Measurements from ENCODE around the gene ZDHHC22. TPM values are rescaled to one million over a fixed set of nuclear protein-coding genes. Genes with fewer than 3 reads are reported as not detected.

Gene ZDHHC22
- total and polyA plus RNA-seq, 2 of the 13 experiments (the other 11 are each of a cell fraction or from before 2014, with no cell fraction given), result not detected

DNA sequence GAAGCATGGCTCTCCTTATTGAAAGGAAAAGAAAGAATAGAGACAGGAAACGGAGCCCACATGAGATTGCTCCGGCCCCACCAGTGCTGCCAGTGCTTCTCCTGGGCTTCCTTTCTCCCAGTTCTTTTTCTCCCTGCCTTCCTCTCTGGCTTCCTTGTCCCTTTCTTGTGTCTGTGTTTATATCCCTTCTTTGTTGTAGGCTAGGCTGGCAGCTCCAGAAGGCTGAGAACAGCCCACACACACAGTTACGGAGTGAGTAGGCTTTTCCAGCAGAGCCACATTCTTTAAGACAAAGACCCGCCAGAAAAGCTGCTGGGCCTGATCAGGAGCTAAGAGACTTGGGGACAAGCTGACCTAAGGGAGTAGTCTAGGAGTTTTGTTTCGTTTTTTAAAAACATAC is 30.6 kb downstream of the ZDHHC22 start:
- intact Hi-C loops (cut with micrococcal nuclease; ENCODE audit: unreplicated experiment), result no loop called here
- no peak overlapping the region for H3K4me2 ChIP-seq (ENCODE audit: low read depth, low read length)
- 91% methylated on average over 5 of the region's 5 CpGs for WGBS (ENCODE audit: low lambda C conversion rate)
- no peaks in the 10 kb centered on the region for H3K4me1 ChIP-seq (ENCODE audit: insufficient read depth, low read length)
- peaks cover 11 to 66% of the 10 kb centered on the region in 2 experiments for H3K36me3 ChIP-seq (replicated peaks in 1 of 2; ENCODE audit: control insufficient read depth in 1 of 2, insufficient read depth in 2 of 2, low read length in 2 of 2)
- in situ Hi-C loops (cut with HindIII; ENCODE audit: extremely low pct_ligation_motif_present, low pct_unique_long_range_greater_than_20kb), result no loop called here
- no peak overlapping the region for H3K4me3 ChIP-seq (replicated peaks in 1 of 3; ENCODE audit: insufficient read depth in 1 of 3, low read depth in 2 of 3, low read length in 3 of 3)
- H4K20me1 ChIP-seq (ENCODE audit: insufficient read depth, low read length), result no peaks in the 10 kb centered on the region
- H3K27ac ChIP-seq (ENCODE audit: extremely low read length, insufficient read depth, low read length), result no peak overlapping the region
- FAIRE-seq, result no peak
- no TSS peak for BruUV-seq (replicated peaks)
- no peaks in the 10 kb centered on the region for H3K79me2 ChIP-seq (ENCODE audit: insufficient read depth, low read length)
- ATAC-seq, result no peak
- TF ChIP-seq, protein P1, sequence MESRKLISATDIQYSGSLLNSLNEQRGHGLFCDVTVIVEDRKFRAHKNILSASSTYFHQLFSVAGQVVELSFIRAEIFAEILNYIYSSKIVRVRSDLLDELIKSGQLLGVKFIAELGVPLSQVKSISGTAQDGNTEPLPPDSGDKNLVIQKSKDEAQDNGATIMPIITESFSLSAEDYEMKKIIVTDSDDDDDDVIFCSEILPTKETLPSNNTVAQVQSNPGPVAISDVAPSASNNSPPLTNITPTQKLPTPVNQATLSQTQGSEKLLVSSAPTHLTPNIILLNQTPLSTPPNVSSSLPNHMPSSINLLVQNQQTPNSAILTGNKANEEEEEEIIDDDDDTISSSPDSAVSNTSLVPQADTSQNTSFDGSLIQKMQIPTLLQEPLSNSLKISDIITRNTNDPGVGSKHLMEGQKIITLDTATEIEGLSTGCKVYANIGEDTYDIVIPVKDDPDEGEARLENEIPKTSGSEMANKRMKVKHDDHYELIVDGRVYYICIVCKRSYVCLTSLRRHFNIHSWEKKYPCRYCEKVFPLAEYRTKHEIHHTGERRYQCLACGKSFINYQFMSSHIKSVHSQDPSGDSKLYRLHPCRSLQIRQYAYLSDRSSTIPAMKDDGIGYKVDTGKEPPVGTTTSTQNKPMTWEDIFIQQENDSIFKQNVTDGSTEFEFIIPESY (CRISPR knock-in tag; IDR thresholded peaks at IDR 0.05), result no peak
- TF ChIP-seq CBX1 (IDR thresholded peaks at IDR 0.05; ENCODE audit: low read depth), result no peak
- no peak for TF ChIP-seq POGZ (CRISPR knock-in tag; IDR thresholded peaks at IDR 0.05)
- no peak for TF ChIP-seq RELA (CRISPR knock-in tag; IDR thresholded peaks at IDR 0.05)
- H3K9ac ChIP-seq (ENCODE audit: insufficient read depth, low read depth, low read length), result no peak overlapping the region
- no peaks in the 10 kb centered on the region for H3K9me3 ChIP-seq (ENCODE audit: low read length)
- ChIA-PET CTCF (ENCODE audit: low intra/inter-chr PET ratio, low total read pairs) (no interaction called here), POLR2A (no interaction called here)
- H2AFZ ChIP-seq (ENCODE audit: low read length), result no peak overlapping the region
- no peaks in the 10 kb centered on the region for H3K27me3 ChIP-seq (ENCODE audit: control insufficient read depth in 1 of 2, insufficient read depth in 2 of 2, low read length in 2 of 2)
- DNase-seq (ENCODE audit: low spot score), result no peak

DNA sequence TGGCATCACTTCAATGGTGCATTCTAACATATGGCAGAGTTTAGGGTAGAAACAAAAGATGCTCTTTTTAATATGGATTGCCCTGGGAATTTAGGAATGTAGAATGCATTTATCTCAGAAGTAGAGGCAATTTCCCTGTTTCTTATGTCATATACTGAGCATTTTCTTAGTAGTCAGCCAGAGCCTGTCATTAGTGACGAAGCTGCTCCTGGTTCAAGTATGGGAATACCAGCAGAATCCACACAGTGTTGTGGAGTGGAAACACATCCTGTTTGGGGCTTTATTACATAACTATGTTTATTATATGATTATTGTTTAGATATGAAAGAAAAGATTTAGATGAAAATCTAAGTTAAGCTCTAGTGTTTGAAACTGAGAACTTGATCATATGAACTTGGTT is 31.3 kb downstream of the ZDHHC22 start:
- POLR2A ChIA-PET, result no interaction called here

More for the DNA sequence above, 31.3 kb downstream of the ZDHHC22 start:
- CTCF ChIA-PET (ENCODE audit: low intra/inter-chr PET ratio, low total read pairs), result no interaction called here
- H4K20me1 ChIP-seq (ENCODE audit: insufficient read depth, low read length), result no peaks in the 10 kb centered on the region
- H2AFZ ChIP-seq (ENCODE audit: low read length), result no peak overlapping the region
- BruUV-seq (replicated peaks), result no TSS peak
- in situ Hi-C loops (cut with HindIII; ENCODE audit: extremely low pct_ligation_motif_present, low pct_unique_long_range_greater_than_20kb), result no loop called here
- H3K9me3 ChIP-seq (ENCODE audit: low read length), result no peaks in the 10 kb centered on the region
- 88% methylated on average over 1 of the region's 1 CpG for WGBS (ENCODE audit: low lambda C conversion rate)
- no peak overlapping the region for H3K4me3 ChIP-seq (replicated peaks in 1 of 3; ENCODE audit: insufficient read depth in 1 of 3, low read depth in 2 of 3, low read length in 3 of 3)
- DNase-seq (ENCODE audit: low spot score) (no peak), FAIRE-seq (no peak), ATAC-seq (no peak)
- peaks cover 11 to 69% of the 10 kb centered on the region in 2 experiments for H3K36me3 ChIP-seq (replicated peaks in 1 of 2; ENCODE audit: control insufficient read depth in 1 of 2, insufficient read depth in 2 of 2, low read length in 2 of 2)
- H3K4me2 ChIP-seq (ENCODE audit: low read depth, low read length), result no peak overlapping the region
- no peaks in the 10 kb centered on the region for H3K27me3 ChIP-seq (ENCODE audit: control insufficient read depth in 1 of 2, insufficient read depth in 2 of 2, low read length in 2 of 2)
- no peak overlapping the region for H3K27ac ChIP-seq (ENCODE audit: extremely low read length, insufficient read depth, low read length)
- no peak overlapping the region for H3K9ac ChIP-seq (ENCODE audit: insufficient read depth, low read depth, low read length)
- no peaks in the 10 kb centered on the region for H3K4me1 ChIP-seq (ENCODE audit: insufficient read depth, low read length)
- TF ChIP-seq ZNF101 (CRISPR knock-in tag; IDR thresholded peaks at IDR 0.05; ENCODE audit: borderline replicate concordance, low read depth), result no peak
- TF ChIP-seq SRSF4 (IDR thresholded peaks at IDR 0.05; ENCODE audit: low read depth, low read length, poor library complexity, severe bottlenecking), result no peak
- no peak for TF ChIP-seq ZC3H13 (CRISPR knock-in tag; IDR thresholded peaks at IDR 0.05)
- TF ChIP-seq RFX1 (IDR thresholded peaks at IDR 0.05), result no peak
- no peak for TF ChIP-seq ZNF274 (CRISPR knock-in tag; IDR thresholded peaks at IDR 0.05)
- no peak for TF ChIP-seq CHD4 (IDR thresholded peaks at IDR 0.05; ENCODE audit: borderline replicate concordance, low read length)
- TF ChIP-seq ZFX (CRISPR knock-in tag; IDR thresholded peaks at IDR 0.05; ENCODE audit: low read depth), result no peak
- TF ChIP-seq ZNF816 (CRISPR knock-in tag; IDR thresholded peaks at IDR 0.05; ENCODE audit: borderline replicate concordance), result no peak
- TF ChIP-seq, protein P2, sequence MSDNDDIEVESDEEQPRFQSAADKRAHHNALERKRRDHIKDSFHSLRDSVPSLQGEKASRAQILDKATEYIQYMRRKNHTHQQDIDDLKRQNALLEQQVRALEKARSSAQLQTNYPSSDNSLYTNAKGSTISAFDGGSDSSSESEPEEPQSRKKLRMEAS (IDR thresholded peaks at IDR 0.05), result no peak
- no peak for TF ChIP-seq ZNF446 (CRISPR knock-in tag; IDR thresholded peaks at IDR 0.05)
- TF ChIP-seq MZF1 (CRISPR knock-in tag; IDR thresholded peaks at IDR 0.05; ENCODE audit: borderline replicate concordance), result no peak
- no peaks in the 10 kb centered on the region for H3K79me2 ChIP-seq (ENCODE audit: insufficient read depth, low read length)
- intact Hi-C loops (cut with micrococcal nuclease; ENCODE audit: unreplicated experiment), result no loop called here

Measured in HepG2 (cell line).